ENCODE measurements around the gene LAMA1.
"Not testable (repeated sequence)": the region's sequence is repeated elsewhere in the genome, so short reads cannot be mapped to it uniquely, and the experiment has no call there.

The LAMA1 gene

GRCh38 chr18:6956999-6957398 lies 160.6 kb downstream of the LAMA1 start:
- DNase-seq (ENCODE audit: low read depth, low spot score): no peak
- no peak overlapping the region for H3K27ac ChIP-seq

- no peak for DNase-seq (ENCODE audit: low read depth, low spot score)
- H3K27ac ChIP-seq: no peak overlapping the region
Observed at GRCh38 chr18:6956495-6956894, 161.1 kb downstream of the LAMA1 start.

GRCh38 chr18:6955304-6955703 lies 162.3 kb downstream of the LAMA1 start:
- DNase-seq (ENCODE audit: low read depth, low spot score): no peak

GRCh38 chr18:6954501-6954900 lies 163.1 kb downstream of the LAMA1 start:
- H3K27ac ChIP-seq: no peak overlapping the region
- DNase-seq (ENCODE audit: low read depth, low spot score): no peak

More at GRCh38 chr18:6955304-6955703, 162.3 kb downstream of the LAMA1 start:
- no peak overlapping the region for H3K27ac ChIP-seq

GRCh38 chr18:6951336-6952090 lies 166.1 kb downstream of the LAMA1 start:
- no peak overlapping the region for H3K27ac ChIP-seq
- no peak for DNase-seq (ENCODE audit: low read depth, low spot score)

GRCh38 chr18:6950641-6951040 lies 167.0 kb downstream of the LAMA1 start:
- no peak overlapping the region for H3K27ac ChIP-seq
- no peak for DNase-seq (ENCODE audit: low read depth, low spot score)

GRCh38 chr18:6949800-6950586 lies 167.6 kb downstream of the LAMA1 start:
- DNase-seq (ENCODE audit: low read depth, low spot score): no peak

GRCh38 chr18:6948281-6949055 lies 169.1 kb downstream of the LAMA1 start:
- no peak overlapping the region for H3K27ac ChIP-seq
- no peak for DNase-seq (ENCODE audit: low read depth, low spot score)

More at GRCh38 chr18:6949800-6950586, 167.6 kb downstream of the LAMA1 start:
- no peak overlapping the region for H3K27ac ChIP-seq

GRCh38 chr18:6947338-6948030 lies 170.1 kb downstream of the LAMA1 start:
- H3K27ac ChIP-seq: no peak overlapping the region

GRCh38 chr18:6943143-6943542 lies 174.5 kb downstream of the LAMA1 start:
- H3K27ac ChIP-seq: no peak overlapping the region
- DNase-seq (ENCODE audit: low read depth, low spot score): no peak

More at GRCh38 chr18:6947338-6948030, 170.1 kb downstream of the LAMA1 start:
- no peak for DNase-seq (ENCODE audit: low read depth, low spot score)

- DNase-seq (ENCODE audit: low read depth, low spot score): no peak
- no peak overlapping the region for H3K27ac ChIP-seq
Observed at GRCh38 chr18:6942742-6943141, 174.9 kb downstream of the LAMA1 start.

- DNase-seq (ENCODE audit: low read depth, low spot score): no peak
- no peak overlapping the region for H3K27ac ChIP-seq
Observed at GRCh38 chr18:6941996-6942395, 175.6 kb downstream of the LAMA1 start.

- DNase-seq (ENCODE audit: low read depth, low spot score): no peak
- no peak overlapping the region for H3K27ac ChIP-seq
Observed at GRCh38 chr18:6940451-6940850, 177.1 kb downstream of the LAMA1 start.

- DNase-seq (ENCODE audit: low read depth, low spot score): no peak
- no peak overlapping the region for H3K27ac ChIP-seq
Observed at GRCh38 chr18:6939972-6940371, 177.6 kb downstream of the LAMA1 start.

- not testable (repeated sequence) for DNase-seq (ENCODE audit: low read depth, low spot score); H3K27ac ChIP-seq
Observed at GRCh38 chr18:6938403-6938802, 179.2 kb downstream of the LAMA1 start.

- no peak overlapping the region for H3K27ac ChIP-seq
- DNase-seq (ENCODE audit: low read depth, low spot score): no peak
Observed at GRCh38 chr18:6938003-6938402, 179.6 kb downstream of the LAMA1 start.

GRCh38 chr18:6934859-6935258 lies 182.7 kb downstream of the LAMA1 start:
- H3K27ac ChIP-seq: no peak overlapping the region
- no peak for DNase-seq (ENCODE audit: low read depth, low spot score)

- H3K27ac ChIP-seq: no peak overlapping the region
Observed at GRCh38 chr18:6929370-6930102, 188.1 kb downstream of the LAMA1 start.

GRCh38 chr18:6928359-6928758 lies 189.2 kb downstream of the LAMA1 start:
- H3K27ac ChIP-seq: no peak overlapping the region
- no peak for DNase-seq (ENCODE audit: low read depth, low spot score)

More at GRCh38 chr18:6929370-6930102, 188.1 kb downstream of the LAMA1 start:
- no peak for DNase-seq (ENCODE audit: low read depth, low spot score)

All from epithelial cell of prostate (primary cell).